EH (cell line): ENCODE data around the gene DGCR2.
"Not testable (repeated sequence)": the region's sequence is repeated elsewhere in the genome, so short reads cannot be mapped to it uniquely, and the experiment has no call there.

Experiments
- DNase-seq: peaks from one replicate; pipeline ENCODE4 v3.0.0-alpha.2; 2015; ENCODE audit warnings: low read depth

DGCR2 gene

DNA sequence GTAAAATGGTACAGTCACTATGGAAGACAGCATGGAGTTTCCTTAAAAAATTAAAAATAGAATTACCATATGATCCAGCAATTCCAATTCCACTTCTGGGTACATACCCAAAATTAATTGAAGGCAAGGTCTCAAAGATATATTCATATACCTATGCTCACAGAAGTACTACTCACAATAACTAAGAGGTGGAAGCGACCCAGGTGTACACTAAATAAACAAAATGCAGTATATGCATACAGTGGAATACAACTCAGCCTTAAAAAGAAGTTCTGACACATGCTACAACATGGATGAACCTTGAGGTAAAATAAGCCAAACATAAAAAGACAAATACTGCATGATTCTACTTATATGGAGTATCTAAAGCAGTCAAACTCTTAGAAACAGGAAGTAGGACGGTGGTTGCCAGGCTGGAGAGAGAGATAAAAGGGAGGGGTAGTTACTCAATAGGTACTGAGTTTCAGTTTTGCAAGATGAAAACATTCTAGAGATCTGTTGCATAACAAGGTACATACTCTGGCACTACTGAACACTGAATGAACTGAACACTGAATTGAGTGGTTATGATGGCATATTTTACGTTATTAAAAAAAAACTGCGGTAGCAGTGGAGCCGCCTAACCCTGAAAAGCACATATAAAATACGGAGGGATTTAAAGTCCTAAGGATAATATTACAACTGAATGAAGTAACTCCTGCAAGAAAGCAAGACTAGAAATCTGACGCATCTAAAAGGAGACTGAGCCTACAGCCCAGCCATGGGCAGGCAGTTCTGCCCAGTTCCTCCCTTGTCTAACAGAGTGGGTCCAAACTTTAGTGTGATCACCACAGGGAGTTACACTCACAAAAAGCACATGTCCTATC is 12.8 kb downstream of the DGCR2 start:
- peak; percentile 45 for DNase-seq

- DNase-seq = no peak
Measured at GRCh38 chr22:19108807-19109197, 13.4 kb downstream of the DGCR2 start.

- no peak for DNase-seq
Measured at GRCh38 chr22:19107730-19108074, 14.5 kb downstream of the DGCR2 start.

DNA sequence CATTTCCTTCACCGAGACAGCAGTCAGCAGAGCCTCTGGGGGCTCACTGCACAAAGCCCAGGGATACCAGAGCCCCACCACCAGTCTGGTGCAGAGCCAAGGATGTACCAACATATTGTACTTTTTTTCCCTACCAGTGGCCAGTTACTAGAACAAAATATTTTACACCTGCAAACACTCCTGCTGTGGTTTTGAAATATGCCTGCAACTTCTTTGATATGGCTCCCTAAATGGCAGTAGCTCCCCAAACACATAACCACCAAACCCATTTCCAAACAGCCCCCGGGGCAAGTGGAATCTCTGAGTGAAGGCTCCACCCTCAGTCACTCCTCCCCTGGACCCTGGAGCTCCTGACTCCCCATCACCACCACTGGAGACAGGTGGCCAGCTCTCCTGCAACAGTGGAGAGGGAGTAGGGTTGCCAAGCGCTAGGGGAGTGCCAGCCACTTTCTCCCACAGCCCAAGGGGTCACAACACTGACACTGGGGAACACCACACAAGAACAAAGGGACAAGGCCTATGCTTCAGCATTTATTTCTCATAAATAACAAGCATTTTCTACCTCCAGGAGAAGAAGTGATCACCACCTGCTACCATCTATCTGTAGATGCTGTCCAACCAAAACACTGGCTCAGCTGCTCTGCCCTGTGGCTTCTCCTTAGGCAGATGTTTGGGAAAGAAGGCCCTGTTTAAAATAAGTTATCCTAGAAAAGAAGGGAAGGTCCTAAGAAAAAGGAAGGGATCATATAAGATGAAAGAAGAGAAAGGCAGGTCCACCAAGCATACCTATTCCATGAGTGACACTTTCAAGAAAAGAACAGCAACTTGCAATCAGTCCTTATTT is 15.1 kb downstream of the DGCR2 start:
- DNase-seq = no peak

DNA sequence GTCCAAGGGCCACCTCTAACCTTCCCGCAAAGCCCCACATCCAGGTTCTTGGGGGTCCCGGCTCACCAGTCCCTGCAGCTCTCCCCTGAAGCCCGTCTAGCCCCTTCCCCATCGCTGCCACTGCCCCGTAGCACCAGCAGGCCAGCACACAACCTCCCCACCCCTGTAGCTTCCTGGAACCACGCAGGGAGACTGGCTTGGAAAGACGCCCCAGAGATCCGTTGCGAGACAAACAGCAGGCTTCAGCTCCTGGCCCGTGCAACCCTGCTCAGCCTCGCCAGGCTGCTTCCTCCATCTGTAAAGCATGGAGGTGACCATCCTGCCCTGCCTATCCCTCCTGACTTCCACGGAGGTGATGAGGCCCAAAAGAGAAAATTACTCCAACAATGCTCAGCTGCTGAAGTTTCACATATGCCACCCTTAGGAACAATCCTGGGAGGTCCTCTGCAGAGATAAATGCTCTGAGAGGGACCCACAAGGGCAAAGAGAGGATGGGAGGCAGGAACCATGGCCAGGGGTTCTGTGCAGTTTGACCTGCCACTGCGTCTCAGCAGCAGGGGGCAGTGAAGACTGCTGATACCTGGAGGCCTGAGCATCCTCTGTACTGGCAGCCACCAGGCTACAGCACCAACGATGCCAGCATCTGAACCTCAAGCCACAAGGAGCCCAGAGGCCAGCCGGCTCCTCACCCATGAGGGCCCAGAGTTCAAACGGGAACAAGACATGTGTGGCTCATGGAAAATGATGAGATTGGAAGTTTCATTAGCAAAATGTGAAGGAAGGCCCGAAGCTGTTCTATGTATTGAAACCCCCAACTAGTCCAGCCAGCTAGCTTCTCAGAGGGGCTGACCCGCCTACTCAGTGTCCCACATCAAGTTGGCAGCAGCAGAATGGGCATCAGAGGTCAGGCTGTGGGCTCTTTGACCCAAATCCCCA is 16.1 kb downstream of the DGCR2 start:
- DNase-seq = no peak

DNA sequence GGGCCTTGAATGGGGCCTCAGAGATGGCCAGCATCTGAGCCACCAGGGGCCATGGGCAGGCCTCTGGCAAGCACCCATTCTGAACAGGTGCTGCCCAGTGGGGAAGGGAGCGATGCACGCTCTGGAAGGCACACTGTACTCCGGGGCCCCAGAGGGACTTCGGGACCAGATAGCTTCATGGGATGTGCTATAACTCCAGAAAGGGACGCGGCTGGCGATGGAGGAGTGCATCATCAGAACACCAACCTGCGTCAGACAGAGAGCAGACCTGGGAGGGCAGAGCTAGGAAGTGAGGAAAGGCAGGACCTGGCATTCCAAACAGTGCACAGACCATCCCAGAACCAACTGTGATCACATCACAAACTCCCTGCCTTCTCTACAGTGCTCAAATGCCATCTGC is 16.8 kb downstream of the DGCR2 start:
- DNase-seq = no peak

DNA sequence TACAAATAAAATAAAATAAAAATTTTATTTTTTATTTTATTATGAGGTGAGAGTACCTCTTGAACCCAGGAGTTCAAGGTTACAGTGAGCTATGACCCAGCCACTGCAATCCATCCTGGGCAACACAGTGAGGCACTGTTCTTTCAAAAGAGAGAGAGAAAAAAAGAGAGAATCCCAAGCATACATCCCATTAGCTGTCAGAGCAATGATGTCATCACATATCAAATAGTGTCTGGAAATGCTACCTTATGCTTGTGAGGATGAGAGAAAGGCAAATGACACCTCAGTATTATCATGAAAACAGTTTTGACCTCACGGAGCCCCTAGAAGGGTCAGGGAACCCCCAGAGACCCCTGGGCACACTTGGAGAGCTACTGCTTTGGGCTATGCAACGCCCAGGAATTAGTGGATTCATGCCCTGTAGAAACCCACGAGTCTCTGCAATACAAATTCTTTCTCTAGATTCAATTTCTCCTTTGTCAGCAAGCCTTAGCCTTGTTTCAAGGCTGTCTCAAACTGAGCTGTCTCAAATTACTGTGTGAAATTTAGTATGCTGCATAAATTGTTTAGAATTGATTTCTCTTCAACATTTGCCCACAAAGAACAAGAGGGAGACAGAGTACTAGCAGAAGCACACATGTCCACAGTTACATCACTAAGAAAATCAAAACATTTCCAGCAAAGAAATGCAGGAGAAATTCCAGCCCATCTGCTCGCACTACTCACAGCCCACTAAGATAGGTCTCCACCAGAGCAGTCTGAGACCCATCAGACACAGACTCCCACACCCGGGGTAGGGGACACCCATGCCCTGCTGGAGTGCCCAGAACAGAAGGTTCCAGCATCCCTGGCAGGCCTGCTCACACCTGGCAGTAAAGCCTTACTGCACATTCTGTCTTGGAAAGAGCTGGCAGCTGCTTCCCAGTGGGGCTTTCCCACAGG is 18.1 kb downstream of the DGCR2 start:
- DNase-seq = peak; percentile 12

GRCh38 chr22:19098157-19098556 is 24.1 kb downstream of the DGCR2 start:
- no peak for DNase-seq

- no peak for DNase-seq
Measured at GRCh38 chr22:19097518-19097917, 24.7 kb downstream of the DGCR2 start.

GRCh38 chr22:19096555-19096954 is 25.7 kb downstream of the DGCR2 start:
- DNase-seq = no peak

- no peak for DNase-seq
Measured at GRCh38 chr22:19094393-19094997, 27.7 kb downstream of the DGCR2 start.

DNA sequence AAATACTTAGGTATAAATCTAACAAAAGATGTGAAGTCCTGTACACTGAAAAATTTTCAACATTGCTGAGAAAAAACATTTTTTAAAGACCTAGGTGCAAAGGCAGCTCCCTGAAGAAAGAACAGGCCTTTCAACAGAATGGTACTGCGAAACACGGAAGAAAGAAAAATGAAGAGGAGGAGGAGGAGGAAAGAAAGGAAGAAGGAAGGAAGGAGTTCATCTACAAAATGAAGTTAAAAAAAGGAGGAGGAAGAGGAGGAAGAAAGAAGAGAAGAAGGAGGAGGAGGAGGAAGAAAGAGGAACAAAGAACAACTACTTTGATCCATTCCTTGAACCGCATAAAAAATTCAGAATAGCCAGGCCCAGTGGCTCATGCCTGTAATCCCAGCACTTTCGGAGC is 29.5 kb downstream of the DGCR2 start:
- DNase-seq = no peak

GRCh38 chr22:19090586-19091127 is 31.6 kb downstream of the DGCR2 start:
- DNase-seq = no peak

GRCh38 chr22:19090183-19090582 is 32.0 kb downstream of the DGCR2 start:
- DNase-seq = no peak

DNA sequence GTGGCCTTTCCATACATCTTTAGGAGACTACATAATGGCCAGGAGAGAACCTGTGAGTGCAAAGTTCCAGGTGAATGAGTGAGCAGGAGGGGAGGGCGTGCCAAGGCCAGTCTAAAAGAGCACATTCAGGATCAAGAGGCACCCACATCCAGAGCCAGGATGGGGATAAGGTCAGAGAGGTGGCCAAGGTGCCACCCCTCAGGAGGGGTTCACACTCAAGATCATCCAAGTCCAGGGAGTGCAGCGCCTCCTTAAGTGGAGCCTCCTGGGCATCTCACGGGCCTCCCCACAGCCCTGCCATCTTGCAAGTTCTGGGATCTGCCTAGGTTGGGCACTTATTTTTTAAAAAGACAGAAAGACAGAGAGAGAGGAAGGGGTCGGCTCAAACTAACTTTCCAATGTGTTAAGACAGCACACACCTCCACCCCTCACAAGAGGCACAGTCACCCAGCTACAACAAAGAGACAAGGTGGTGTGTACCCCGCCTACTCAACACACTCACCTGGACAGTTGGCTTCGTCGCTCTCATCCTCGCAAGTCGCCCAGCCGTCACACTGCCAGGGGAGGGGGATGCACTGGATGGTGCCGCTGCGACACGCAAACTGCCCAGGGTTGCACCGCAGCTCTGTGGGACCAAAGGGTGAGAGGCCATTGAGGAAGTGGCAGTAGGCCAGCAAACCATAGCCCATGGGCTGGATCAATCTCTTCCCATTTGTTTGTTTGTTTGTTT is 33.2 kb downstream of the DGCR2 start:
- no peak for DNase-seq

GRCh38 chr22:19086896-19087295 is 35.3 kb downstream of the DGCR2 start:
- peak; percentile 61 for DNase-seq

DNA sequence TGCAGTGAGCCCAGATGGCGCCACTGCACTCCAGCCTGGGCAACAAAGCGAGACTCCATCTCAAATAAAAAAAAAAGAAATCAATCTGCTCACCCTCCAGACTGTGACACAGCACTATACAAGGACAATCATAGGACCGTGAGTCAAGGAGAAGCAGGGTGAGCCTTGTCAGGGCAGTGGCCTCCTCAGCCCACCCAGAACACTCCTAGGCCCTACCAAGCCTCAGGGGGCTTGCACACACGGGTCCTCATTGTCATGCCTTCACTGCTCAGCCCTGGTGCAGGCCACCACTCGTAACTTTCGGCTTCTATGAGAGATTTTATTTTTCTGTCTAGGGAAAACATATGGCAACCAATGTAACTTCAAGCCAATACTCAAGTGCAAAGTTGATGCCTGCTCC is 35.8 kb downstream of the DGCR2 start:
- no peak for DNase-seq

DNA sequence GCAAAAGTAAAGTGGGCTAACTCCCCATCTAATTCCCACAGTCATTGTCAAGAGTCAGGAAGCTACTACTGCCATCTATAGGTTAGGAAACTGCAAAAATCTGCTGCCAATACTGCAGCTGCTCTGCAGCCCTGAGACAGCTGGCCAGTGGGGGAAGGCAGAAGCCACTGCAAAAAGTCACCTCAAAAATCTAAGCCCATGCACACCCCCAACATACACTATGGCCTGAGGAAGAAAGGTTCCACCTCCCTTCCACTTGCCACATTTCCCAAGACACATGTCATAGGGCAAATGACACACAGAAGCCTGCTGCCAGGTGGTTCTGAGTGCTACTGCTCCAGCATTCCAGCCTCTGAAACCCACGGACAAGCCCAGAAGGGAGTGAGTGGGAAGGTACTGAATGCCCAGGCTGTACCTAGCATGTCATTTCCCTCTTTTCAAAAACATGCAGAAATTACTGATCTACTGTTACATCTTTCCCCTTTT is 36.9 kb downstream of the DGCR2 start:
- DNase-seq = peak; percentile 43

- not testable (repeated sequence) for DNase-seq
Measured at GRCh38 chr22:19084586-19084985, 37.6 kb downstream of the DGCR2 start.
